Measurements from ENCODE around the gene SLC22A5.
A peak's percentile ranks its signal among the peaks of the same experiment; 100 is the strongest.

The SLC22A5 gene

DNA sequence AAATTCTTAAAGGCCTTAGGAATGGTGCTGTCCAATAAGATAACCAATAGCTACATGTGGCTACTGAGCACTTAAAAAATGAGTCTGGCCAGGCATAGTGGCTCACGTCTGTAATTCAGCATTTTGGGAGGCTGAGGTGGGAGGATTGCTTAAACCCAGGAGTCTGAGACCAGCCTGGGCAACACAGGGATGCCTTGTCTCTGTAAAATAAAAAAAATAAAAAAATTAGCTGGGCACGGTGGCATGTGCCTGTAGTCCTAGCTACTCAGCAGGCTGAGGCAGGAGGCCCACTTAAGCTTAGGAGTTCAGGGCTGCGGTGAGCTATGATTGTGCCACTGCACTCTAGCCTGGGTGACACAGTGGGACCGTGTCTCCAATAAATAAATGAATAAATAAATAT is 1.3 kb upstream of the SLC22A5 start:
- no peak for DNase-seq

GRCh38 chr5:132369007-132369473 is 470 bp upstream of the SLC22A5 start:
- DNase-seq = no peak

- DNase-seq = no peak
These were observed 866 bp downstream of the SLC22A5 start for GRCh38 chr5:132370181-132370970.

DNA sequence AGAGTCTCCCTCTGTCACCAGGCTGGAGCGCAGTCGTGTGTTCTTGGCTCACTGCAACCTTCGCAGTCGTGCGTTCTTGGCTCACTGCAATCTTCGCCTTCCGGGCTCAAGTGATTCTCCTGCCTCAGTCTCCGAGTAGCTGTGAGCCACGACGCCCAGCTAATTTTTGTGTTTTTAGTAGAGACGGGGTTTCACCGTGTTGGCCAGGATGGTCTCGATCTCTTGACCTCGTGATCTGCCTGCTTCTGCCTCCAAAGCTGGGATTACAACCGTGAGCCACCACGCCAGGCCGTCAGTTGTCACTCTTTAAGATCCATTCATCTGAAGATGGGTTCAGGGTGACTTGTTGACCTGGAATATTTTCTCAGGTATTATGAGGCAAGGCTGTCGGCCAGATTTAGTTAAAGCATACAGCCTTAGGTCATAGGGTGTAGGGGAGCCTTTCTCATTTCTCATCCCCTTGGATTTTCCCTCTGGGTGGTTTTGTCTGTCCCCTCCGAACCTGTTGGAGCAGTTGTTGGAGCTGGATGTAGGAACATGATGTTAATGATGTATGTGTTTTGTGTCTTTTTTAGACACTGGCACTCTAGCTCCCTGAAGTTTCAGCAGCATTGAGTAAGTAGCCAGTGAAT is 1.6 kb downstream of the SLC22A5 start:
- DNase-seq = no peak

GRCh38 chr5:132371603-132371994 is 2.1 kb downstream of the SLC22A5 start:
- no peak for DNase-seq

DNA sequence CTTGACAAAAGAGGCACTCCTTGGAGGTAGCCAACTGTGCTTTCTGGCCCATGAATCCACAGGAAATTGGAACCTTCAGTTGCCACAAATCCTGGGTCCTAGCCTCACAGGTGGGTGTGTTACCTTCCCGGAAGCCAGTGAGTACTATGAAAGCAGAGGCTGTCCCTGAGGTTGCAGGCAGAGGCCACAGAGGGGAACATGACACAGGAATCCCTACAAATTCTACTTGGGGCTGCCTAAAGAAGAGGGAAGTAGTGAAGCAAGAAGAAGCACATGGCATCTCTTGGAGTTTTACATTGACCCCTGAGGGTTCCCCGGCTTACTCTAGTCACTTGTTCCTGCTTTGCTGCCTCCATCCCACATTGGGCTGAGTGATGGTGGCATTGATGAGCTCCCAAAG is 2.6 kb downstream of the SLC22A5 start:
- DNase-seq = no peak

DNA sequence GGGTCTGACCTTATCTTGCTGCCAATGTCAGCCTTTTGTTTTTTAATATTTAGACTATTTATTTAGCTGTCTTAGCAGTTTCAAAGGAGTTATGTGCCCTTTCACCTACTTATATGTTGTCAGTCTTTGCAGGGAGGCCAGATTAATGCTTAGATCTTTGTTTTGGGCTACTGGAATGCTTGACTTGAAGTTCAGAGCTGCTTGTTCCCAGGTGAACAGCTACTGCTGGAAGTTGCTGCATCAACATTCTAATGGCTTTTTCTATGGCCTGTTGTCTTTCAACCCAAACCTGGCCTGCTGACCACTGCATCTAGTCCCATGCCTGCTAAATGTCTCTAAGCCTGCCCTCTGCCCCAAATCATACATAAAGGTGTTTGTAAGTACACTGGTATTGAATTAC is 3.0 kb downstream of the SLC22A5 start:
- no peak for DNase-seq

GRCh38 chr5:132375957-132376356 is 6.4 kb downstream of the SLC22A5 start:
- DNase-seq = no peak

DNA sequence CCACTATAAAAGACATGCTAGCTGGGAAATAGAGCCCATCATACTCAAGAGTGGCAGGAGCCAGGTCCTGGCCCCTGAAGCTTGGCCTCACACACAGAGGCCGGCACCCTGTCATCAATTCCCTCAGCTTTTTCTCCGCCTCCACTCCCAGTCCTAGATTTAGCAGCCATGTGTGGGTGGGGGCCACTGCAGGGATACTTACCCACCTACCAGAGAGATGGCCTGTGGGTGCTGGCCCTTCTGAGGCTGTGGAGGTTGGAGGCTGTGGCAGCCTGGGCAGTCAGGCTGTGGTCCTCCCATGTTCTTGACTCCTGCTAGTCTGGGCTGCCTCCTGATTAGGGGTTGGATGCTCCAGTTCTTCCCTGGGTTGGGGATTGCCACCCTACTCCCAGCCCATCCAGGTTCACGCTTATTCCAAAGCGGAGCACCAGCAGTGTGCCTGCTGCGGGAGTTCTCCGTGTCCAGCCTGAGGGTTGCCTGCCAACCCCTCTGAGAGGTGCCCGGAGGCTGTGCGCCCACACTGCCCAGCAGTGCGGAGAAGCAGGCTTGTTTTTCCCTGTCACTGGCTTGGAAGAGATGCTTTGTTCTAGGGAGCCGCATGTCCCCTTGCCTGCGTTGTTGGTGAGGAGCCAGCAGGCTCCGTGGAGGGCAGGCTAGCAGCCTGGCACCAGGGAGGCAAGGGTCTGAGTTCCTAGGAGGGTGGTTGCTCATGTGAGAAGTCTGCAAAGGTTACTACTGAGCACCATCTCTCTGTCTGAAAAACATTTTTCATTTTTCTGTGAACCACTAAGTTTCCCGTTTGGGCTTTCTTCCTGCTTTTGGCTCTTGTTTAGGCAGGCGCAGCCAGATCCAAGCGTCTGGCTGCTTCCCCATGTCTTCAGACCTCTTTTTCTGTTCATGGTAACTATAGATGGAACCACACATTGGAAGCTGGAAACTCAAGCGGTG is 7.5 kb downstream of the SLC22A5 start:
- DNase-seq = no peak

DNA sequence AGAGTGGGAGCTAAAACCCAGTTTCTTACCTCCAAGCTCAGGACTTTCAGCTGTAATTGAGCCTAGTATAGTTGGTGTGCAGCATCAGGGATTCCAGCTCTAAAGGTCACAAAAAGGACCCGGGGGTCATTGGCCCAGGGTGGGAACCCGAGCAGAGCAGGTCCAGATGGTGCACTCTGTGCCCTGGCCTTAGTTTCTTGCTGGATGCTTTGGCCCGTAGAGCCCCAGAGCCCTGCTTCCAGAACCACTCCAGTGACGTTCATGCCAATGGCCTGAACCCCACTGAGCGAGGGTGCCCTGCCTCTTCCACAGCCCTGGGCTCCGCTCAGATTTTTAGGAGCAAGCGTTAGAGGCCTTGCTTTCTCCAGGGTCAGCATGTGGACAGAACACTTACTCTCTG is 8.2 kb downstream of the SLC22A5 start:
- no peak for DNase-seq

- DNase-seq = no peak
These were observed 9.1 kb downstream of the SLC22A5 start for GRCh38 chr5:132378580-132378979.

DNA sequence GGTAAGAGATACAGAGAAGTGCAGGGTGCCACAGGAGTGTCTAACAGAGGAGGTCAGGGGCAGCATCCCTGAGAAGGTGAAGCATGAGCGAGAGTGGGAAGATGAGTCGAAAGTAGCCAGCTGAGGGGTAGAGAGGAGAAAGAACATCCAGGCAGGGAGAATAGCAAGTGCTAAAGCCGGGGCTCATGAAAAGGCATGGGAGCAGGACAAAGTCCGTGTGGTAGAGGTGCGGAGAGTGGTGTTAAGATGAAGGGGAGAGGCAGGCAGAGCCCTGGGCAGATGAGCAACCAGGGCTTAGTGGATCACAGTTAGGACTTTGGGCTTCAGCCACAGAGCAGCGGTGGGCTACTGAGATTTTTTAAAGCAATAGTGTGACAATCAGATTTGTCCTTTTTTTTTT is 10.5 kb downstream of the SLC22A5 start:
- no peak for DNase-seq

DNA sequence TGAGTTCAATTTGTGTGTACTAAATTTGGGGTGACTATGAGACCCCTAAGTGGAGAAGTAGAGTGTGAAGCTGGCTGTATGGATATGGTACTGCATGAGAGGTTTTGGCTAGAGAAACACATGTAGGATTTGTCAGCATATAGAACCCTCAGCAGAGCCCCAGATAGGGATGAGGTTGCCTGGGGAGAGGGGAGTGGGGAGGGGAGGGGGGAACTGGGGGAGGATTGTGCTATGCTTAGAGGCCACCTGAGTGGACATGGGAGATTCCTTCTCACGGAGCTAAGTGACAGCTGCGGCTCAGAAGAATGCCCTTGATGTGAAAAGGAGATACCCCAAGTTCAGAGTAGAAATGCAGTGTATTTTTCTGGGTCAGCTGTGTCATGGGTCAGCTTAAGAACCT is 11.2 kb downstream of the SLC22A5 start:
- no peak for DNase-seq

DNA sequence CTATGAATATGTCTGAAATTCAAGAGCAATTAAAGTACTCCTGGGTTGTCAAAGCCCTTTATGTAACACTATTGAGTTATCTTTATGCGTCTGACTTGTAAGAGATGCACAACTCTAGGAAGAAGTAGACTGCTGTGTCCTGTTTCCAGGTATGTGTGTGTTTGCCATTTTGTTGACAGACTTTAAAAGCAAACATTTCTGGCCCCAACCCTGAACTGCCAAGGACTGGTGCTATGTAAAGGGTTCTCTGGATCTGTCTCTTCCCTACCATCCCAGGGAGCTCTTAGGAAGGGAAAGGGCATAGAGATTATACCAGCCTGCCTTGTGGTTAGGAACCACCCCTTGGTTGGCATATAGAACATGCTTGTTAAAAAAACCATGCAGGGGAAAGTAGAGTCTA is 12.1 kb downstream of the SLC22A5 start:
- no peak for DNase-seq

GRCh38 chr5:132383261-132383660 is 13.8 kb downstream of the SLC22A5 start:
- no peak for DNase-seq

GRCh38 chr5:132383984-132384383 is 14.5 kb downstream of the SLC22A5 start:
- no peak for DNase-seq

- no peak for DNase-seq
These were observed 15.1 kb downstream of the SLC22A5 start for GRCh38 chr5:132384506-132385050.

DNA sequence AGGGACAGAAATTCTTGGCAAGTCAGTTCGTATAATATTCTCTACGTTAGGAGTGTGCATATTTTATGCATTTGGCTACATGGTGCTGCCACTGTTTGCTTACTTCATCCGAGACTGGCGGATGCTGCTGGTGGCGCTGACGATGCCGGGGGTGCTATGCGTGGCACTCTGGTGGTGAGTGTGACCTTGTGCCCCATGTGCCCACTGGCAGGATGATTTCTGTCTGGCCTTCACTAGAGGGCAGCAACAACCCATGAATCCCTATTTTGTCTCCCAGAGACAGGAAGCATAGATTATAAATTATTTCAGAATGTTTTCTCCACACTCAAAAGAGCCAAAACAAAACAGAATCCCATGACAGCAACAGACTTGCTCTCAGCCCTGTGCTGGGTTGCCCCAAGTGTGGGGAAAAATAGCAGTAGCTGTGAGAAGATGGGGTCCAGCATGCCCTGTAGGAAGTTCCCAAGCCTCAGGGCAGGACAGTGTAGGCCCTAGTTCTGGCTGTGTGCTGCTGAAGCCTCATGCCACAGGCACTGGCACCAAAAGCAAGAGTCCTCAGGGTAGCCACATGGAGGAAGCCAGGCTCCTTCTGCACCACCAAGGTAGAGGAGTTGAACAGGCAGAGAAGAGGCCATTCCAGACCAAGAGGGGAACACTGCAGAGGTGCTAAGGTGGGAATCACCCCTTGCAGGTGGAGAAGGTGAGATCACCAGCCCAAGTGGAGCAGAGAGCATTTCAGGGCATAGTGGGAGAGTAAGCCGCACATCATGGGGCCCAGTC is 16.0 kb downstream of the SLC22A5 start:
- peak; percentile 75 for DNase-seq

DNA sequence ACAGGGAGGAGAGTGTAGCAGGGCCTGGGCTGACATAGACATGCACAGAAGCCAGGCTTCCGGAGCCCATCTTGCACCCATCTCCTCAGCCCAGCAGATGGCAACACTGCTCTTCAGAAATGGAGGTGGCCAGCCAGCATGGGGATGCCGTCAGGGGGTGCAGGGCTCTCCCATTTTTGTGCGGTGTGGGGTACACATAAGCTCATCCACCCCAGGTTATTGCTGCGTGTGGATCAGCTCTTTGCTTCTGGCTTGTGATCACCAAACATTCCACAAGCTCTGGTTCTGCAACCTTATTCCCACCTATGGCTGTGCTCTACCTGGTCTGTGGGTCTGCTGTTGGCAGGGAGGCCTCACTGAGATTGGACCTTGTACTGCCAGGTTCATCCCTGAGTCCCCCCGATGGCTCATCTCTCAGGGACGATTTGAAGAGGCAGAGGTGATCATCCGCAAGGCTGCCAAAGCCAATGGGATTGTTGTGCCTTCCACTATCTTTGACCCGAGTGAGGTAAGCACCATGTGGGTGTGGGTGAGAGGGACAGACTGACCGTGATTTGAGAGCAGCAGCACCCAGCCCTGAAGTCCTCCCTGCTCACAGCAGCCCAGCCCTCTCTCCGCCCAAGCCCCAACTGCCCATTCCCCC is 17.3 kb downstream of the SLC22A5 start:
- peak; percentile 81 for DNase-seq

DNA sequence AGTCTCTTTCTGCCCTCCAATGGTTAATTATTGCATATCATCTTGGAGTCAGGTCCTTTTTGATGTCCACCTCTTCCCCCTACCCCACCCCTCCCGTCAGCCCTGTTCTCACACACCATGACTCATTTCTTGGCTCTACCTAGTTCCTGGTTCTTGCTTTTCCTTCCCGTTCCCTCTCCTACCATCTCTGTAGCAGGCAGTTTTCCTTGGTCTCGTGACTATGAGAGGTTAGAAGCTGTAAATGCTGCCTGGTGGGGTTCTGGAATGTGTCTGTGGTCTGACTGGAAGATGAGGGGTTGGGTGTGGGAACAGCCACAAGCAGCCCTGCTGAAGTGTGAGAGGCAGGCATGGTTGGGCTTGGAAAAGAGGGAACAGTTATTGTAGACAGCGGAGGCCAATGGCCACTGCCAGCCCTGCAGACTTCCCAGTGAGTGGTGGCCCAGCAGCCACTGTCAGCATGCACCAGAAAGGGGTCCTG is 18.2 kb downstream of the SLC22A5 start:
- peak; percentile 100 for DNase-seq

All from fibroblast of skin of scalp (primary cell).